Subcutaneous adipose tissue (tissue), 4 donors: ENCODE data around the gene C2orf42. TPM values are rescaled to one million over a fixed set of nuclear protein-coding genes. Genes with fewer than 3 reads are reported as not detected.

Experiments used
- total RNA-seq, 4 donors: library from RNA; depleted of rRNA; stranded (reverse); fragments of >200 nt; gene quantifications; one replicate each; pipeline ENCODE4 v1.1.0, GENCODE V29; 2016
- TF ChIP-seq, protein P1 (sequence below): fragments of 450-650 bp; IDR thresholded peaks from one replicate; pipeline ENCODE4 v1.5.1; 2016; ENCODE audit warnings: low read depth, mild to moderate bottlenecking, control low read depth, antibody characterized with exemption, moderate library complexity

C2orf42 gene
- total RNA-seq, 4 donors from 2014 or later: 8.7 to 17.3 (median 11.7) TPM

GRCh38 chr2:70128005-70128404 lies 62.8 kb downstream of the C2orf42 start:
- TF ChIP-seq, protein P1, sequence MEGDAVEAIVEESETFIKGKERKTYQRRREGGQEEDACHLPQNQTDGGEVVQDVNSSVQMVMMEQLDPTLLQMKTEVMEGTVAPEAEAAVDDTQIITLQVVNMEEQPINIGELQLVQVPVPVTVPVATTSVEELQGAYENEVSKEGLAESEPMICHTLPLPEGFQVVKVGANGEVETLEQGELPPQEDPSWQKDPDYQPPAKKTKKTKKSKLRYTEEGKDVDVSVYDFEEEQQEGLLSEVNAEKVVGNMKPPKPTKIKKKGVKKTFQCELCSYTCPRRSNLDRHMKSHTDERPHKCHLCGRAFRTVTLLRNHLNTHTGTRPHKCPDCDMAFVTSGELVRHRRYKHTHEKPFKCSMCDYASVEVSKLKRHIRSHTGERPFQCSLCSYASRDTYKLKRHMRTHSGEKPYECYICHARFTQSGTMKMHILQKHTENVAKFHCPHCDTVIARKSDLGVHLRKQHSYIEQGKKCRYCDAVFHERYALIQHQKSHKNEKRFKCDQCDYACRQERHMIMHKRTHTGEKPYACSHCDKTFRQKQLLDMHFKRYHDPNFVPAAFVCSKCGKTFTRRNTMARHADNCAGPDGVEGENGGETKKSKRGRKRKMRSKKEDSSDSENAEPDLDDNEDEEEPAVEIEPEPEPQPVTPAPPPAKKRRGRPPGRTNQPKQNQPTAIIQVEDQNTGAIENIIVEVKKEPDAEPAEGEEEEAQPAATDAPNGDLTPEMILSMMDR: no peak

- TF ChIP-seq, protein P1: no peak
Observed at GRCh38 chr2:70126413-70126812, 64.4 kb downstream of the C2orf42 start.

- TF ChIP-seq, protein P1: no peak
Observed at GRCh38 chr2:70125498-70125898, 65.3 kb downstream of the C2orf42 start.

GRCh38 chr2:70124983-70125480 lies 65.8 kb downstream of the C2orf42 start:
- TF ChIP-seq, protein P1: no peak

DNA sequence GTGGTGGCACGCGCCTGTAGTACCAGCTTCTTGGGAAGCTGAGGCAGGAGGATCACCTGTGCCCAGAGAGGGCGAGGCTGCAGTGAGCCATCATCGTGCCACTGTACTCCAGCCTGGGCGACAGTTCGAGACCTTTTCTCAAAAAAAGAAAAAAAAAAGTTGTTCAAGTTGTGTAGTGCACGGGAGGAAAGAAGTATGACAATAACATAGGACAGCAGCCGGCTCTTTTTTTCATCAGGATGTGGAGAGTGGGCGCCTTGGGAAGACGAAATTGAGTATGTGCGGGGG lies 67.0 kb downstream of the C2orf42 start:
- TF ChIP-seq, protein P1: no peak

- TF ChIP-seq, protein P1: no peak
Observed at GRCh38 chr2:70123051-70123828, 67.6 kb downstream of the C2orf42 start.

DNA sequence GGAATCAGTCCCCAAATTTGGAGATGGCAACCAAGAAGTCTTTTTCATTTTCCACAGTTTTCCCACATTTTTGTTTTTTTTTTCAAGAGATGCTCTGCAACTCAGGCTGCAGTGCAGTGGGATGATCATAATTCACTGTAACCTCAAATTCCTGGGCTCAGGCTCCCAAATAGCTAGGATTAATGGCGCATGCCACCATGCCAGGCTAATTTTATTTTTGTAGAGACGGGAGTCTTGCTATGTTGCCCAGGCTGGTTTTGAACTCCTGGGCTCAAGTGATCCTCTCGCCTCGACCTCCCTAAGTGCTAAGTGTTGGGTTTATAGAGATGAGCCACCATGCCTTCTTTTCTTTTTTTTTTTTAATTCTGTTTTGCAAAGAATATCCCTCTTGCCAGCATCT lies 68.3 kb downstream of the C2orf42 start:
- TF ChIP-seq, protein P1: no peak
